AG09309 (cell line): ENCODE data around the gene PARVG.

Experiments used
- DNase-seq: peaks from one replicate; pipeline ENCODE4 v3.0.0-alpha.2; 2010; ENCODE audit warnings: low read depth
- H3K4me3 ChIP-seq: 2 replicates; pipeline ENCODE4 v1.5.1; 2011; ENCODE audit warnings: mild to moderate bottlenecking, low read depth, low read length, moderate library complexity; ENCODE audit not compliant: control insufficient read depth
- TF ChIP-seq, protein P1 (sequence below): IDR thresholded peaks from 2 replicates; pipeline ENCODE4 v1.5.1; 2011; ENCODE audit warnings: mild to moderate bottlenecking, low read depth, low read length, inconsistent platforms; ENCODE audit not compliant: insufficient read depth, control insufficient read depth; ENCODE audit errors: missing control alignments

PARVG gene

GRCh38 chr22:44192098-44192815, 11.5 kb downstream of the PARVG start:
- TF ChIP-seq, protein P1, sequence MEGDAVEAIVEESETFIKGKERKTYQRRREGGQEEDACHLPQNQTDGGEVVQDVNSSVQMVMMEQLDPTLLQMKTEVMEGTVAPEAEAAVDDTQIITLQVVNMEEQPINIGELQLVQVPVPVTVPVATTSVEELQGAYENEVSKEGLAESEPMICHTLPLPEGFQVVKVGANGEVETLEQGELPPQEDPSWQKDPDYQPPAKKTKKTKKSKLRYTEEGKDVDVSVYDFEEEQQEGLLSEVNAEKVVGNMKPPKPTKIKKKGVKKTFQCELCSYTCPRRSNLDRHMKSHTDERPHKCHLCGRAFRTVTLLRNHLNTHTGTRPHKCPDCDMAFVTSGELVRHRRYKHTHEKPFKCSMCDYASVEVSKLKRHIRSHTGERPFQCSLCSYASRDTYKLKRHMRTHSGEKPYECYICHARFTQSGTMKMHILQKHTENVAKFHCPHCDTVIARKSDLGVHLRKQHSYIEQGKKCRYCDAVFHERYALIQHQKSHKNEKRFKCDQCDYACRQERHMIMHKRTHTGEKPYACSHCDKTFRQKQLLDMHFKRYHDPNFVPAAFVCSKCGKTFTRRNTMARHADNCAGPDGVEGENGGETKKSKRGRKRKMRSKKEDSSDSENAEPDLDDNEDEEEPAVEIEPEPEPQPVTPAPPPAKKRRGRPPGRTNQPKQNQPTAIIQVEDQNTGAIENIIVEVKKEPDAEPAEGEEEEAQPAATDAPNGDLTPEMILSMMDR = no peak
- H3K4me3 ChIP-seq = no peak overlapping the region
- no peak for DNase-seq

DNA sequence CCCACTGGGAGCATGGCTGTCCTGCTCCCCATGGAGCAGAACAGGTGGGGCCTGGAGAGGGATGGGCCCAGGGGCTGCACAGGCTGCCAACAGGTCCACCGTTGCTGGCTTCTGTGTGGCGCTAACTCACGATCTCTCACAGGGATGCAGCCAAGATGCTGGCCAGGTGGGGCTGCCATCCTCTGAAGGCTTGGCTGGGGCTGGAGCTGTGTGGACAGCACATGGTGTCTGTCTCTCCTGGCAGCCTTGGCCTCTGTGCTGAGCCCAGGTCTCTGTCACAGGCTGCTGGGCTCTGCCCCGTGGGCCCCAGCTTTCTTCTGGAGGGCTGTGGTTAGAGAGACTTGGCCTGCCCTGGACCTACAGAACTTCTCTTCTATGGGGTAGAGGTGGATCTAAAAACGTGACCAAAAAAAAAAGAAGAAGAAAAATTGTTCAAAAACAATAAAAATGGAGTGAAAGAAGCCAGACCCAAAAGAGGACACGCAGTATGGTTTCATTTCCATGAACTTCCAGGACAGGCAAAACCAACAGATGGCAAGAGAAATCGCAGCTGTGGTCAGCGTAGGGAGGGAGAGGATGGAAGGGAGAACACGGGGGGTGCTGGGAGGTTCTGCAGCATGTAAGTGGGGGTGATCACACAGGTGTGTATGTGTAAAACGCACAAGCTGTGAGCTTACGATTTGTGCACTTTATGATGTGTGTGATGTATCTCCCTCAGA, 12.2 kb downstream of the PARVG start:
- TF ChIP-seq, protein P1 = no peak
- DNase-seq = no peak
- H3K4me3 ChIP-seq = no peak overlapping the region

GRCh38 chr22:44193535-44193891, 12.8 kb downstream of the PARVG start:
- no peak overlapping the region for H3K4me3 ChIP-seq
- no peak for DNase-seq
- TF ChIP-seq, protein P1 = no peak

- DNase-seq = no peak
- TF ChIP-seq, protein P1 = no peak
- H3K4me3 ChIP-seq = no peak overlapping the region
Measured at GRCh38 chr22:44194569-44194968, 13.8 kb downstream of the PARVG start.

DNA sequence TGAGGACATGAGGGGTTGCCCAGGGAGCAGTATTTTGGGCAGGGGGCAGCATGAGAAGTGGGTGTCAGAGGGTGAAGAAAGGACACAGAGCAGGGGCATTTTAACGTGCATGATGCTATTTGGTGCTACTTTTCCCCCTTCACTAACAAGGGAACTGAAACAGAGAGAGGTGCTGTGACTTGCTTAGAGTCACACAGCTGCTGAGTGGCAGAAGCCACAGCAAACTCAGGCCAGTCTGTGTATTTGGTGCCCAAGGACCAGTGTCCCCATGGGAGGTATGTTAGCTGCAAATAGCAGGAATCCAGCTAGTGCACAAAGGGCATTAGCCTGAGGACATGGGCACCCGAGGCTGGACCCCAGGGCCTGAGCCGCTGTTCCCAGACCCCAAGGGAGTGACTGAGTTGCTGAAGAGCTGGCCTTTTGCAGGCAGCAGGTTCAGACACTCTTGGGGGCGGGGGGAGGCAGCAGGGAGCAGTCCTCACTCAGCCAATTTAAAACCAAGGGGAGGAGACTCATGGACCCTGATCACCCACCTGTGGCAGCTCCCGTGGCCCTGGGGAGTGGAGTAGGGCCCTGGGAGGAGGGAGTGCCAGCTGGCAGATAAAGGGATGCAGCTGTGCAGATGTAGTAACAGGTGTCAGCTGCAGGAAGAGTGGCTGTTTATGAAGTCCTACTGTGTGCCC, 14.6 kb downstream of the PARVG start:
- DNase-seq = no peak
- TF ChIP-seq, protein P1 = no peak
- H3K4me3 ChIP-seq = no peak overlapping the region

DNA sequence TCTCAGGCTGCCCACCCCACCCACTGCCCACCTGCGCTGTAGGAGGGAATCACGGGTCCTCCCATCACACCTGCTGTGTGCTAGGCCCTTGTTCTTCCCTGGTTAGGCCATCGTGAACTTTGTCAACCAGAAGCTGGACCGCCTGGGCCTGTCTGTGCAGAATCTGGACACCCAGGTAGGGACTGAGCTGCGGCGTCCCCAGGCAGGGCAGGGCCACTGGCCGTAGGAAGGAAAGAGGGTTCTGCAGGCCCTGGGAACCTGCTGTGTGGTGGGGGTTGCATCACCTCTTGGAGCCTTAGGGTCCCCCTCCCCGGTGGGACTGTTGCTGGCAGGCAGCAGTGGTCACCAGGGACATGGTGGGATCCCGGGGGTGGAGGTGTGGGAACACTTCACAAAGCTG, 15.5 kb downstream of the PARVG start:
- DNase-seq = no peak
- no peak overlapping the region for H3K4me3 ChIP-seq
- TF ChIP-seq, protein P1 = no peak
